HG03460 (cell line): ENCODE measurements around the gene FA2H.
"Not testable (repeated sequence)": the region's sequence is repeated elsewhere in the genome, so short reads cannot be mapped to it uniquely, and the experiment has no call there.

Source experiments
- ATAC-seq: cut with Tn5 transposase; IDR thresholded peaks from one replicate; pipeline ENCODE4 v1.9.1; 2021; ENCODE audit not compliant: unreplicated experiment

FA2H gene

GRCh38 chr16:74725651-74726455 is 48.8 kb downstream of the FA2H start:
- no peak for ATAC-seq

GRCh38 chr16:74724820-74725549 is 49.6 kb downstream of the FA2H start:
- ATAC-seq, result no peak

DNA sequence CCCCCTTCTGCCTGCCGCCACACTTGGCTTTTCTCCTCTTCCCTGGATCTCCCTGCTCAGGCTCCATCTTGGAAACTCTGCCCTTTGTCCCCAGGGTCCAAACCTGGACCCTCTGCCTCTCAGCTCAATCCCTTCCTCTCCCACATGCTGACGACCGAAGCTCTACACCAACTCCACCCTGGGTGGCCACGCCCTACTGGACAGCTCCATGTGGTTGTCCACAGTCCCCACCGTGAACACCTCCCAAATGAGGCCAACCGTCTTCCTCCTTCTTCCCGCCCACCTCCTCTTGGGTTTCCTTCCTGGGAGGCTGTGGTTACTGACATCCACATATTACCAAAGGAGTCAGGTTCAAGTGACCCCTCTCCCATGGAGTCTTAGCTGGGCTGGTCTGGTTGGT is 51.4 kb downstream of the FA2H start:
- no peak for ATAC-seq

DNA sequence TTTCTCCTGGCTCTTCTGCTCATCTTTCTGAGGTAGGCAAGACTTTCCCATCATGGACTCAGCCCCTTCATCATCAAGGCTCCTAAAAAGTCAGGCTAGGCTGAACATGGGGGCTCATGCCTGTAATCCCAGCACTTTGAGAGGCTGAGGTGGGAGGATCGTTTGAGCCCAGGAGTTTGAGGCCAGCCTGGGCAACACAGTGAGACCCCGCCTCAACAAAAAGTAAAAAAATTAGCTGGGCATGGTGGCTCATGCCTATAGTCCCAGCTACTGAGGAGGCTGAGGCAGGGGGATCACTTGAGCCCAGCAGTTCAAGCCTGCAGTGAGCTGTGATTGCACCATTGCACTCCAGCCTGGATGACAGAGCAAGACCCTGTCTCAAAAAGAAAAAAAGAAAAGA is 52.5 kb downstream of the FA2H start:
- not testable (repeated sequence) for ATAC-seq

GRCh38 chr16:74721716-74722115 is 52.9 kb downstream of the FA2H start:
- ATAC-seq, result no peak

GRCh38 chr16:74720579-74720978 is 54.0 kb downstream of the FA2H start:
- no peak for ATAC-seq

DNA sequence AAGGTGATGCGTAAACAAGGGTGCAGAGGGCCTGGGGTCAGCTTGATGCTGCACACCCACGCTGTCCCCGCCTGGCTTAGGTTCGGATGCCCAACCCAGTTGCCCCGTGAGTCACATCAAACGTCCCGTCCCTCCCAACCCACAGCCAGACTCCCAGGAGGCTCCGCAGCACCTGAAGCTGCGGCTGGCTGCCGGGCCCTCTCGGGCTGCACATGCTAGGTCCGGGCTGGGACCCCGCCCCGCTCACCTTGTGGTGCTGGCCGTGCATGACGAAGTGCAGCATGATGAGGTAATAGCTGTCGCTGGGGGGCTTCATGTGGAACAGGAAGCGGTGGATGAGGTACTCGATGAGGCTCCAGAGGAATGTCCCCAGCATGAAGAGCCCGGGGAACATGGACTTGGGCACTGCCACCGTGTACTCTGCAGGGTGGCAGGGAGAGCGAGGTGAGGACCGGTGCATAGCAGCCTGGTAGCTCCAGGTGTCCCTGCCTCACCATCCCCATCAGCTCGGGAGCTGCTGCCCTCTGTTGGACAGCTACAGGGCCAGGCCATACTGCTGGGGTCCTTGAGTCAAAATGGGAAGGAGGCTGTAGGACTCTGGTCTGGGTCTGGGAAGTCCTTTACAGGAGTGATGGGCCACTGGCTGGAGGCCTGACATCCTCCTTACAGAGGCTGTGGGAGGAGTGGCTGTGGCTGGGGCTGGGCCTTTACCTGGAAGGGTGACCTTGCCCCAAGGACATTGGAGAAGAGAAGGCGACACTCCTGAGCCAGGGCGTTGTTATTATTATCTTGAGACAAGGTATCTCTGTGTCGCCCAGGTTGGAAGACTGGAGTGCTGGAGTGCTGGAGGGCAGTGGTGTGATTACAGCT is 55.6 kb downstream of the FA2H start:
- ATAC-seq, result no peak

- no peak for ATAC-seq
Measured at GRCh38 chr16:74718140-74718539, 56.5 kb downstream of the FA2H start.

- ATAC-seq, result no peak
Measured at GRCh38 chr16:74717367-74717766, 57.3 kb downstream of the FA2H start.

DNA sequence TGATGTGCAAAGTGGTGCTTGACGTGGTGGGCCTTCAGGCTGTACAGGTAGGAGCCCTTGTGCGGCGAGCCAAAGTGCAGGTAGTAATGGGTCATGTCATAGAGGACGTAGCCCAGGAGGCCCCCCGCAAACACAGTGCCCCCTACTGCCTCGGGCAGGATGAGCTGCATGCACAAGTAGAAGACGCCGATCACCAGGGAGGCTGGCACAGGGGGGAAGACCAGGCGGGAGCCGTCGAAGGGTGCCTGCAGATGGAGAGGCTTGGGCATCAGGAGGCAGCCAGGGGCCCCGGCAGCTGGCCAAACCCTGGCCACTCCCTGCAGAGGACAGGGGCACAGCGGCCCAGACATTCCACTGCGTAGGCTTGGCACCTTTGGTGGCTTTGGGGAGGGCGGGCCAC is 58.3 kb downstream of the FA2H start:
- ATAC-seq, result no peak

DNA sequence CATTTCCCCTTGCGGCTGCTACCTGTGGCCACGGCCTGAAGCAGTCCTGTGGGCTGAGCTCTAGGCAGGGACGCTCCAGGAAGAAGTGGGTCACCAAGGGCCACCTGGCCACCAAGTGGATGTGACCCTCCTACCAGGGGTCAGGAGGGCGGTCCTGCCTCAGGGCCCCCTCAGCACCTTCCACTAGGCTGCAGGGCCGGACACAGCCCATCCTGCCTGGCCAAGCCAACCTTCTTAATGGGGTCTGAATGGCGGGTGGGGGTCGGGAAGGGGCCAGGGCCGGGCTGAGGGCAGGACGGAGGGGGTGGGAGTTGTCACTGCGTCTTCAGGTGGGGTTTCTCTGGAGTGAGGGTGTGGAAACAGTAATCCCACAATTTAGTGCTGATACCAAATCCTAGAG is 60.7 kb downstream of the FA2H start:
- no peak for ATAC-seq

DNA sequence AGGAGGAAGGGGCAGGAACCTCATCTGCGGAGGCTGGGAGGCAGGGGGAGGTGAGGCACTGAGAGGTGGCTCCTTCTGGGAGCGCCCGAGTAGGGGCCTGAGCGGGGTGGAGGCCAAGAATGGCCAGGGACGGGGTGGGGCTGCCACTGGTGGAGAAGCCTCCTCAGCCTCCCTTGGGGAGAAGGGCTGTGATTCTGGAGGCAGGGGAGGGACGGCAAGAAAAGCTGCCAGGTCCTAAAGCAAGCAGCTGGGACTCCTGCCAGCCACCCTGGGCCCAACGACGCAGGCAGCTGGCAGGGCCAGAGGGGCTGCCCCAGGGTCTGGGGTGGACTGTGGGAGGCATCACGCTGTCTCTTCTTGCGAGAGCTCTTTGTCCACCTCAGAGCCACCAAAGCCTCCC is 61.3 kb downstream of the FA2H start:
- no peak for ATAC-seq

DNA sequence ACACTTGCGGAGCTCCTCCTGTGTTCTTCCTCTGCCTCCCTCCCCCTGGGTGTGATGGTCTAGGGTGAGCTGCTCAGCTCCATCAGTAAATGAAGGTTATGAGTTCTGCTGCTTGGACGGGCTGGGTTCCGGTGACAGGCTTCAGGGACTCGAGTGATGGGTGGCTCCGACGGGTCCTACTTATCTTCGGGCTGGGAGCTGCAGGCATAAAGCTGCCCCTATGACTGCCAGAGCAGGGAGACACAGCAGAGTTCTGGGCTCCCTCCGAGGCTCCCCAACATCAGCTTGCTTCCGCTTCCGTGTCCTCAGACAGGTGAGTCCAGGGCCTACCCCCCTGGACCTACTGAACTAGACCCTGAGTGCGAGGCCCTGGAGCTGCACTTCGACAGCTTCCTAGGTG is 62.7 kb downstream of the FA2H start:
- no peak for ATAC-seq

- no peak for ATAC-seq
Measured at GRCh38 chr16:74710401-74710800, 64.2 kb downstream of the FA2H start.

DNA sequence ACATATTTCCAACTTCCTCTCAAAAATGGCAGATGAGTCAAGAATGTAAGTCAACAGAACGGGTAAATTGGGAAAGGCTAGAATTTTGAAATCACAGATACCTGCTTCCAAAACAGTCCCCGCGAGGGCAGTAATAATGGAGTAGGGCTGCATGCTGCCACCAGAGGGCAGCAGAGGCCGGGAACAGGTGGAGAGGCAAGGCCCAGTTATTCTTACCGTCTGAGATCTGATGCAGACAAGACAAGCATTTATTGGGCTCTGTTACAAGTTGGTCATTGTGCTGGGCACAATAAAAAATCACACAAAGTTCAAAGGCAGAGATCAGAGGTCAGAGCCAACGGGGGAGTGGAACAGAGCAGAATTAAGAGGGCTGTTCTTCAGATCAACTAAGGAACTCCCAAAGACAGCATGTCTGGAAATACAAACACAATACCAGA is 65.2 kb downstream of the FA2H start:
- ATAC-seq, result peak; percentile 88

- ATAC-seq, result peak; percentile 41
Measured at GRCh38 chr16:74700438-74701225, 74.0 kb downstream of the FA2H start, which contains the start of gene MLKL. MLKL (minus strand) TSS chr16:74700862; CDS start chr16:74695757, 5,105 bp downstream.

DNA sequence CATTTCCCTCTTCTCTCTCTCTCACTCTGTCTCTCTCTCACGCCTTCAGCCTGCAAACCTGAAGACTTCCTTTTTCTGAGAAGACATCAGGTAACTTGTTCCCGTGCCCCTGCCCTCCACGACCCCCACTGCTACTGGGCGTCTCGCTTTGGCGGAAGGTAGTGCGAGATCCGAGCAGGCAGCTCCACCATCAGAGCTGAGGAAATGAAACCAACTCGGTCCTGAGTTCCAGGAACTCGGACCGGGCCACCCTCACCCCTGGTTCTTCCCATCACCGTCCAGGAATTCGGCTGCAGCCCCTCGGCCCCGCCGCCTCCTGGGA is 74.5 kb downstream of the FA2H start:
- ATAC-seq, result peak; percentile 28

DNA sequence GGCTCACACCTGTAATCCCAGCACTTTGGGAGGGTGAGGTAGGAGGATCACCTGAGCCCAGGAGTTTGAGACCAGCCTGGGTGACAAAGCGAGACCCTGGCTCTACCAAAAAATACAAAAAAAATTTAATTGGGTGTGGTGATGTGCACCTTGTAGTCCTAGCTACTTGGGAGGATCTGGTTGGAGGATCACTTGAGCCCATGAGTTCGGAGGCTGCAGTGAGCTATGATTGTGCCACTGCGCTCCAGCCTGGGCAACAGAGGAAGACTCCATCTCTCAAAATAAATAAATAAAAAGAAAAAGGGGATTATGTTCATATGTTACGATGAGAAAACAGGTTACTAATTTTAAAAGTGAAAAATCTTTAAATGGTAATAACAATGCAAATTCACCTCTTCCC is 75.0 kb downstream of the FA2H start:
- ATAC-seq, result no peak

- no peak for ATAC-seq
Measured at GRCh38 chr16:74698222-74698621, 76.4 kb downstream of the FA2H start.
